Measurements from ENCODE around the gene NASP. TPM values are rescaled to one million over a fixed set of nuclear protein-coding genes. Genes with fewer than 3 reads are reported as not detected.
A peak's percentile ranks its signal among the peaks of the same experiment; 100 is the strongest.

The NASP gene
- total RNA-seq, 3 donors from 2014 or later (not counting 1 experiment from before 2014, with no cell fraction given), result 109 to 171 (median 121) TPM

DNA sequence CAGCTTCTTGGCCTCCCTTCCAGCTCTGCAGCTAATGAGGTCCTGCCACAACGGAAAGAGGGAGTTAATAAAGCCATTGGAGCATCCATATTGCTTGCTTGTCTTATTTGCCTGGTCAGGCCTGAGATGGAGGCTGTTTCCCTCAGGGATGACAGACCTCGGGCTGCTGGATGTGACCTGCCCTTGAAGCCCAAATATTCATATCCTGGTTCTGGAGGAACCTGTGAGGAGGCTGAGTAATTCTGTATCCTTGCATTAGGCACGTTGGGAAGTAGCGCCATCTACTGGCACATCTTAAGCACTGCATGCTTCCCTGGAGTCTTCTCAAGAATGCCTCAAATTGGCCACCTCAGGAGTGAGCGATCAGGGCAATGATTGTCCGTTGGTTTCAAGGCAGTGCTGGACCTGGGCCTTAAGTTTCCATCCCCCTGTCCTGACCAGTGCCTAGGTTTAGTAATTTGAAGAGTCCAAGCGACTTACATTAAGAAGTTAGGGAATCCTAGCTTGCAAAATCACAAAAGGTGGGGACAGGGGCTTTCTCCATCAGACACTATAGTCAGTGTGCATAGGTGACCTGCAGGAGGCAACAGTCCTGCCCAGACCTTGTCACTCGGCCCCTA is 13.8 kb upstream of the NASP start:
- WGBS (ENCODE audit: insufficient coverage), result 25% methylated on average over 8 of the region's 8 CpGs
- Histone ChIP-seq H3K4me1 (ENCODE audit: control insufficient read depth, insufficient read depth, low read length) (no peaks in the 10 kb centered on the region), H3K36me3 (ENCODE audit: control insufficient read depth, insufficient read depth, low read length) (peaks cover 39% of the 10 kb centered on the region), H3K4me3 (ENCODE audit: low read length) (no peak overlapping the region), H3K27ac (ENCODE audit: low read length) (no peak overlapping the region), H3K27me3 (ENCODE audit: control insufficient read depth, insufficient read depth, low read length) (no peaks in the 10 kb centered on the region), H3K9me3 (ENCODE audit: control insufficient read depth, insufficient read depth, low read length) (no peaks in the 10 kb centered on the region)
- H3K4me1 Mint-ChIP-seq, result no peaks in the 10 kb centered on the region
- TF ChIP-seq CTCF (IDR thresholded peaks at IDR 0.05), result peak; percentile 94
- H3K9me3 Mint-ChIP-seq, result no peaks in the 10 kb centered on the region
- H3K4me3 Mint-ChIP-seq, result no peak overlapping the region
- DNase-seq (peak; percentile 59 to 87), ATAC-seq (peak; percentile 93 to 100 (median 97))
- H3K36me3 Mint-ChIP-seq, result no peaks in the 10 kb centered on the region
- H3K27me3 Mint-ChIP-seq (ENCODE audit: low read depth in 2 of 2), result no peaks in the 10 kb centered on the region
- peak overlapping the region in 1 of 2 donors; percentile 11 for H3K27ac Mint-ChIP-seq
- intact Hi-C loops (cut with micrococcal nuclease), result loop anchor here (1.0 kb wide), 3 partner anchors 58 to 556 kb away; no protein-coding TSS in a partner anchor

- DNase-seq (no peak), ATAC-seq (no peak)
- no peak for TF ChIP-seq CTCF (IDR thresholded peaks at IDR 0.05)
- Mint-ChIP-seq H3K27me3 (ENCODE audit: low read depth in 2 of 2) (no peaks in the 10 kb centered on the region), H3K4me1 (no peaks in the 10 kb centered on the region), H3K36me3 (no peaks in the 10 kb centered on the region), H3K27ac (no peak overlapping the region), H3K9me3 (no peaks in the 10 kb centered on the region), H3K4me3 (no peak overlapping the region)
- Histone ChIP-seq H3K27me3 (ENCODE audit: control insufficient read depth, insufficient read depth, low read length) (no peaks in the 10 kb centered on the region), H3K4me3 (ENCODE audit: low read length) (no peak overlapping the region), H3K36me3 (ENCODE audit: control insufficient read depth, insufficient read depth, low read length) (peaks cover 39% of the 10 kb centered on the region), H3K9me3 (ENCODE audit: control insufficient read depth, insufficient read depth, low read length) (no peaks in the 10 kb centered on the region), H3K27ac (ENCODE audit: low read length) (no peak overlapping the region), H3K4me1 (ENCODE audit: control insufficient read depth, insufficient read depth, low read length) (no peaks in the 10 kb centered on the region)
- intact Hi-C loops (cut with micrococcal nuclease), result loop anchor here (1.0 kb wide), 3 partner anchors 58 to 556 kb away; no protein-coding TSS in a partner anchor
- 94% methylated on average over 3 of the region's 4 CpGs for WGBS (ENCODE audit: insufficient coverage)
Observed at GRCh38 chr1:45570631-45571030, 13.2 kb upstream of the NASP start.

GRCh38 chr1:45573231-45573804 is 10.5 kb upstream of the NASP start:
- DNase-seq (no peak), ATAC-seq (no peak)
- H3K4me3 ChIP-seq (ENCODE audit: low read length), result no peak overlapping the region
- 98% methylated on average over 3 of the region's 3 CpGs for WGBS (ENCODE audit: insufficient coverage)
- TF ChIP-seq CTCF (IDR thresholded peaks at IDR 0.05), result no peak
- no peaks in the 10 kb centered on the region for H3K27me3 Mint-ChIP-seq (ENCODE audit: low read depth in 2 of 2)
- no peaks in the 10 kb centered on the region for H3K27me3 ChIP-seq (ENCODE audit: control insufficient read depth, insufficient read depth, low read length)
- no peaks in the 10 kb centered on the region for H3K9me3 Mint-ChIP-seq
- H3K9me3 ChIP-seq (ENCODE audit: control insufficient read depth, insufficient read depth, low read length), result no peaks in the 10 kb centered on the region
- H3K36me3 Mint-ChIP-seq, result no peaks in the 10 kb centered on the region
- intact Hi-C loops (cut with micrococcal nuclease), result no loop called here
- no peak overlapping the region for H3K27ac Mint-ChIP-seq
- H3K4me3 Mint-ChIP-seq, result no peak overlapping the region
- no peak overlapping the region for H3K27ac ChIP-seq (ENCODE audit: low read length)
- H3K4me1 Mint-ChIP-seq, result no peaks in the 10 kb centered on the region
- no peaks in the 10 kb centered on the region for H3K4me1 ChIP-seq (ENCODE audit: control insufficient read depth, insufficient read depth, low read length)
- peaks cover 21% of the 10 kb centered on the region for H3K36me3 ChIP-seq (ENCODE audit: control insufficient read depth, insufficient read depth, low read length)
